ENCODE results near the gene OPRM1.

The OPRM1 gene

GRCh38 chr6:154202958-154203357 lies 163.9 kb downstream of the OPRM1 start:
- Histone ChIP-seq H2BK120ac (ENCODE audit: low read depth, low read length) (no peak overlapping the region), H3K4ac (ENCODE audit: low read depth in 1 of 2, low read length in 2 of 2) (no peak overlapping the region), H3K4me3 (ENCODE audit: insufficient read depth in 1 of 2, low read depth in 1 of 2, low read length in 2 of 2) (no peak overlapping the region), H3K36me3 (ENCODE audit: control insufficient read depth in 1 of 2, insufficient read depth in 2 of 2, low read depth in 1 of 2, low read length in 2 of 2) (no peaks in the 10 kb centered on the region), H3K4me2 (ENCODE audit: low read length, poor library complexity, severe bottlenecking) (no peak overlapping the region), H3K9me3 (ENCODE audit: control insufficient read depth, low read length) (no peaks in the 10 kb centered on the region), H2BK12ac (ENCODE audit: low read length in 2 of 2) (no peak overlapping the region), H3K23ac (ENCODE audit: low read length in 2 of 2) (no peak overlapping the region), H3K79me1 (replicated peaks; ENCODE audit: low read length, poor library complexity, severe bottlenecking) (no peaks in the 10 kb centered on the region), H4K8ac (ENCODE audit: low read length) (no peak overlapping the region), H3K18ac (ENCODE audit: low read depth in 1 of 2, low read length in 2 of 2) (no peak overlapping the region), H3K27ac (ENCODE audit: low read length, poor library complexity, severe bottlenecking) (no peak overlapping the region), H2BK15ac (ENCODE audit: low read depth, poor library complexity, severe bottlenecking) (no peak overlapping the region), H3K9ac (ENCODE audit: low read length) (no peak overlapping the region), H3K14ac (ENCODE audit: low read length in 2 of 2) (no peak overlapping the region), H2BK5ac (ENCODE audit: low read depth, low read length, poor library complexity, severe bottlenecking) (no peak overlapping the region), H2AK5ac (ENCODE audit: low read length, severe bottlenecking) (no peak overlapping the region), H3K4me1 (ENCODE audit: control insufficient read depth, insufficient read depth, low read depth, low read length) (no peaks in the 10 kb centered on the region), H3K27me3 (ENCODE audit: control insufficient read depth in 1 of 2, insufficient read depth in 1 of 2, low read length in 2 of 2) (no peaks in the 10 kb centered on the region), H2AFZ (ENCODE audit: low read depth, low read length) (no peak overlapping the region), H4K91ac (ENCODE audit: low read length) (no peak overlapping the region)
- WGBS: 94% methylated on average over 4 of the region's 6 CpGs
- DNase-seq: no peak

- Histone ChIP-seq H2BK120ac (ENCODE audit: low read depth, low read length) (no peak overlapping the region), H3K36me3 (ENCODE audit: control insufficient read depth in 1 of 2, insufficient read depth in 2 of 2, low read depth in 1 of 2, low read length in 2 of 2) (no peaks in the 10 kb centered on the region), H2AFZ (ENCODE audit: low read depth, low read length) (no peak overlapping the region), H2BK5ac (ENCODE audit: low read depth, low read length, poor library complexity, severe bottlenecking) (no peak overlapping the region), H2AK5ac (ENCODE audit: low read length, severe bottlenecking) (no peak overlapping the region), H3K79me1 (replicated peaks; ENCODE audit: low read length, poor library complexity, severe bottlenecking) (no peaks in the 10 kb centered on the region), H2BK15ac (ENCODE audit: low read depth, poor library complexity, severe bottlenecking) (no peak overlapping the region), H3K4ac (ENCODE audit: low read depth in 1 of 2, low read length in 2 of 2) (no peak overlapping the region), H3K27ac (ENCODE audit: low read length, poor library complexity, severe bottlenecking) (no peak overlapping the region), H3K4me2 (ENCODE audit: low read length, poor library complexity, severe bottlenecking) (no peak overlapping the region), H3K14ac (ENCODE audit: low read length in 2 of 2) (no peak overlapping the region), H4K91ac (ENCODE audit: low read length) (no peak overlapping the region), H2BK12ac (ENCODE audit: low read length in 2 of 2) (no peak overlapping the region), H4K8ac (ENCODE audit: low read length) (no peak overlapping the region), H3K27me3 (ENCODE audit: control insufficient read depth in 1 of 2, insufficient read depth in 1 of 2, low read length in 2 of 2) (no peaks in the 10 kb centered on the region), H3K9ac (ENCODE audit: low read length) (no peak overlapping the region), H3K18ac (ENCODE audit: low read depth in 1 of 2, low read length in 2 of 2) (no peak overlapping the region), H3K23ac (ENCODE audit: low read length in 2 of 2) (no peak overlapping the region), H3K9me3 (ENCODE audit: control insufficient read depth, low read length) (no peaks in the 10 kb centered on the region), H3K4me1 (ENCODE audit: control insufficient read depth, insufficient read depth, low read depth, low read length) (no peaks in the 10 kb centered on the region), H3K4me3 (ENCODE audit: insufficient read depth in 1 of 2, low read depth in 1 of 2, low read length in 2 of 2) (no peak overlapping the region)
- 100% methylated on average over 1 of the region's 2 CpGs for WGBS
- no peak for DNase-seq
Observed at GRCh38 chr6:154206141-154206540, 167.1 kb downstream of the OPRM1 start.

- no peaks in the 10 kb centered on the region for H3K4me1 ChIP-seq (ENCODE audit: control insufficient read depth, insufficient read depth, low read depth, low read length)
- H2BK12ac ChIP-seq (ENCODE audit: low read length in 2 of 2): no peak overlapping the region
- H3K18ac ChIP-seq (ENCODE audit: low read depth in 1 of 2, low read length in 2 of 2): no peak overlapping the region
- no peaks in the 10 kb centered on the region for H3K27me3 ChIP-seq (ENCODE audit: control insufficient read depth in 1 of 2, insufficient read depth in 1 of 2, low read length in 2 of 2)
- no peak overlapping the region for H3K9ac ChIP-seq (ENCODE audit: low read length)
- no peak for DNase-seq
- H3K4ac ChIP-seq (ENCODE audit: low read depth in 1 of 2, low read length in 2 of 2): no peak overlapping the region
- no peak overlapping the region for H3K4me3 ChIP-seq (ENCODE audit: insufficient read depth in 1 of 2, low read depth in 1 of 2, low read length in 2 of 2)
- H3K36me3 ChIP-seq (ENCODE audit: control insufficient read depth in 1 of 2, insufficient read depth in 2 of 2, low read depth in 1 of 2, low read length in 2 of 2): no peaks in the 10 kb centered on the region
- no peak overlapping the region for H2AK5ac ChIP-seq (ENCODE audit: low read length, severe bottlenecking)
- no peak overlapping the region for H3K23ac ChIP-seq (ENCODE audit: low read length in 2 of 2)
- no peak overlapping the region for H2BK5ac ChIP-seq (ENCODE audit: low read depth, low read length, poor library complexity, severe bottlenecking)
- H2BK120ac ChIP-seq (ENCODE audit: low read depth, low read length): no peak overlapping the region
- H4K8ac ChIP-seq (ENCODE audit: low read length): no peak overlapping the region
- H3K27ac ChIP-seq (ENCODE audit: low read length, poor library complexity, severe bottlenecking): no peak overlapping the region
- H4K91ac ChIP-seq (ENCODE audit: low read length): no peak overlapping the region
- H3K79me1 ChIP-seq (replicated peaks; ENCODE audit: low read length, poor library complexity, severe bottlenecking): no peaks in the 10 kb centered on the region
- H2BK15ac ChIP-seq (ENCODE audit: low read depth, poor library complexity, severe bottlenecking): no peak overlapping the region
- H3K14ac ChIP-seq (ENCODE audit: low read length in 2 of 2): no peak overlapping the region
- H2AFZ ChIP-seq (ENCODE audit: low read depth, low read length): no peak overlapping the region
- H3K4me2 ChIP-seq (ENCODE audit: low read length, poor library complexity, severe bottlenecking): no peak overlapping the region
- no peaks in the 10 kb centered on the region for H3K9me3 ChIP-seq (ENCODE audit: control insufficient read depth, low read length)
- 100% methylated on average over 3 of the region's 4 CpGs for WGBS
Observed at GRCh38 chr6:154206996-154207395, 168.0 kb downstream of the OPRM1 start.

- Histone ChIP-seq H3K23ac (ENCODE audit: low read length in 2 of 2) (no peak overlapping the region), H2AK5ac (ENCODE audit: low read length, severe bottlenecking) (no peak overlapping the region), H4K8ac (ENCODE audit: low read length) (no peak overlapping the region), H2BK12ac (ENCODE audit: low read length in 2 of 2) (no peak overlapping the region), H4K91ac (ENCODE audit: low read length) (no peak overlapping the region), H3K4me2 (ENCODE audit: low read length, poor library complexity, severe bottlenecking) (no peak overlapping the region), H3K4me3 (ENCODE audit: insufficient read depth in 1 of 2, low read depth in 1 of 2, low read length in 2 of 2) (no peak overlapping the region), H3K4ac (ENCODE audit: low read depth in 1 of 2, low read length in 2 of 2) (no peak overlapping the region), H3K27ac (ENCODE audit: low read length, poor library complexity, severe bottlenecking) (no peak overlapping the region), H3K36me3 (ENCODE audit: control insufficient read depth in 1 of 2, insufficient read depth in 2 of 2, low read depth in 1 of 2, low read length in 2 of 2) (no peaks in the 10 kb centered on the region), H3K18ac (ENCODE audit: low read depth in 1 of 2, low read length in 2 of 2) (no peak overlapping the region), H2AFZ (ENCODE audit: low read depth, low read length) (no peak overlapping the region), H3K4me1 (ENCODE audit: control insufficient read depth, insufficient read depth, low read depth, low read length) (no peaks in the 10 kb centered on the region), H3K9ac (ENCODE audit: low read length) (no peak overlapping the region), H3K79me1 (replicated peaks; ENCODE audit: low read length, poor library complexity, severe bottlenecking) (no peaks in the 10 kb centered on the region), H3K9me3 (ENCODE audit: control insufficient read depth, low read length) (no peaks in the 10 kb centered on the region), H3K27me3 (ENCODE audit: control insufficient read depth in 1 of 2, insufficient read depth in 1 of 2, low read length in 2 of 2) (no peaks in the 10 kb centered on the region), H2BK120ac (ENCODE audit: low read depth, low read length) (no peak overlapping the region), H2BK15ac (ENCODE audit: low read depth, poor library complexity, severe bottlenecking) (no peak overlapping the region), H3K14ac (ENCODE audit: low read length in 2 of 2) (no peak overlapping the region), H2BK5ac (ENCODE audit: low read depth, low read length, poor library complexity, severe bottlenecking) (no peak overlapping the region)
- no peak for DNase-seq
- 100% methylated on average over 1 of the region's 3 CpGs for WGBS
Observed at GRCh38 chr6:154209555-154209954, 170.5 kb downstream of the OPRM1 start.
